ENCODE measurements around the gene NUDT9. TPM values are rescaled to one million over a fixed set of nuclear protein-coding genes. Genes with fewer than 3 reads are reported as not detected.
"Not testable (repeated sequence)": the region's sequence is repeated elsewhere in the genome, so short reads cannot be mapped to it uniquely, and the experiment has no call there.

The NUDT9 gene
- polyA plus RNA-seq, 3 donors: 66.1 to 74.1 (median 69.7) TPM

- no peak for DNase-seq (ENCODE audit: extremely low read depth in 1 of 11, low read depth in 9 of 11, low spot score in 4 of 11)
Observed at GRCh38 chr4:87399148-87399547, 23.2 kb upstream of the NUDT9 start.

GRCh38 chr4:87399954-87400353 is 22.4 kb upstream of the NUDT9 start:
- DNase-seq (ENCODE audit: extremely low read depth in 1 of 11, low read depth in 9 of 11, low spot score in 4 of 11): no peak

GRCh38 chr4:87403732-87404131 is 18.6 kb upstream of the NUDT9 start:
- not testable (repeated sequence) for DNase-seq (ENCODE audit: extremely low read depth in 1 of 11, low read depth in 9 of 11, low spot score in 4 of 11)

GRCh38 chr4:87405211-87405820 is 17.1 kb upstream of the NUDT9 start:
- no peak for DNase-seq (ENCODE audit: extremely low read depth in 1 of 11, low read depth in 9 of 11, low spot score in 4 of 11)

- DNase-seq (ENCODE audit: extremely low read depth in 1 of 11, low read depth in 9 of 11, low spot score in 4 of 11): no peak
Observed at GRCh38 chr4:87406462-87406861, 15.9 kb upstream of the NUDT9 start.

- not testable (repeated sequence) for DNase-seq (ENCODE audit: extremely low read depth in 1 of 11, low read depth in 9 of 11, low spot score in 4 of 11)
Observed at GRCh38 chr4:87406902-87407301, 15.5 kb upstream of the NUDT9 start.

GRCh38 chr4:87409420-87409939 is 12.9 kb upstream of the NUDT9 start:
- no peak for DNase-seq (ENCODE audit: extremely low read depth in 1 of 11, low read depth in 9 of 11, low spot score in 4 of 11)

- no peak for DNase-seq (ENCODE audit: extremely low read depth in 1 of 11, low read depth in 9 of 11, low spot score in 4 of 11)
Observed at GRCh38 chr4:87410157-87410556, 12.2 kb upstream of the NUDT9 start.

- no peak for DNase-seq (ENCODE audit: extremely low read depth in 1 of 11, low read depth in 9 of 11, low spot score in 4 of 11)
Observed at GRCh38 chr4:87410679-87411078, 11.7 kb upstream of the NUDT9 start.

GRCh38 chr4:87414816-87415215 is 7.6 kb upstream of the NUDT9 start:
- no peak for DNase-seq (ENCODE audit: extremely low read depth in 1 of 11, low read depth in 9 of 11, low spot score in 4 of 11)

GRCh38 chr4:87416965-87417364 is 5.4 kb upstream of the NUDT9 start:
- DNase-seq (ENCODE audit: extremely low read depth in 1 of 11, low read depth in 9 of 11, low spot score in 4 of 11): no peak

- DNase-seq (ENCODE audit: extremely low read depth in 1 of 11, low read depth in 9 of 11, low spot score in 4 of 11): not testable (repeated sequence)
Observed at GRCh38 chr4:87418410-87418809, 4.0 kb upstream of the NUDT9 start.

GRCh38 chr4:87419578-87420249 is 2.7 kb upstream of the NUDT9 start:
- no peak for DNase-seq (ENCODE audit: extremely low read depth in 1 of 11, low read depth in 9 of 11, low spot score in 4 of 11)

- DNase-seq (ENCODE audit: extremely low read depth in 1 of 11, low read depth in 9 of 11, low spot score in 4 of 11): no peak
Observed at GRCh38 chr4:87420276-87420830, 2.0 kb upstream of the NUDT9 start.

- no peak for DNase-seq (ENCODE audit: extremely low read depth in 1 of 11, low read depth in 9 of 11, low spot score in 4 of 11)
Observed at GRCh38 chr4:87423317-87424098, 1.1 kb downstream of the NUDT9 start.

GRCh38 chr4:87424099-87424543 is 1.7 kb downstream of the NUDT9 start:
- not testable (repeated sequence) for DNase-seq (ENCODE audit: extremely low read depth in 1 of 11, low read depth in 9 of 11, low spot score in 4 of 11)

- DNase-seq (ENCODE audit: extremely low read depth in 1 of 11, low read depth in 9 of 11, low spot score in 4 of 11): no peak
Observed at GRCh38 chr4:87425711-87426110, 3.3 kb downstream of the NUDT9 start.

- DNase-seq (ENCODE audit: extremely low read depth in 1 of 11, low read depth in 9 of 11, low spot score in 4 of 11): no peak
Observed at GRCh38 chr4:87426865-87427517, 4.6 kb downstream of the NUDT9 start.

GRCh38 chr4:87427518-87427868 is 5.1 kb downstream of the NUDT9 start:
- DNase-seq (ENCODE audit: extremely low read depth in 1 of 11, low read depth in 9 of 11, low spot score in 4 of 11): no peak
